Neural progenitor cell (in vitro differentiated cells): Measurements from ENCODE around the gene PSTPIP1. TPM values are rescaled to one million over a fixed set of nuclear protein-coding genes. Genes with fewer than 3 reads are reported as not detected.

Experiments
- DNase-seq: peaks from one replicate; pipeline ENCODE4 v3.0.0-alpha.2; 2016; ENCODE audit warnings: low spot score
- H2AFZ ChIP-seq: fragments of 200-600 bp; sonication (generic); replicated peaks from 2 replicates; pipeline ENCODE4 v1.6.1; 2016; ENCODE audit warnings: antibody characterized with exemption
- H3F3A ChIP-seq: fragments of 200-600 bp; sonication (generic); 2 replicates; pipeline ENCODE4 v1.6.1; 2016; ENCODE audit warnings: antibody characterized with exemption, low read depth
- H3K27ac ChIP-seq: fragments of 200-600 bp; sonication (generic); 2 replicates; pipeline ENCODE4 v1.5.1; 2016; ENCODE audit warnings: mild to moderate bottlenecking
- H3K27me3 ChIP-seq: fragments of 200-600 bp; sonication (generic); 2 replicates; pipeline ENCODE4 v1.6.1; 2016; ENCODE audit warnings: mild to moderate bottlenecking, moderate library complexity
- H3K36me3 ChIP-seq: fragments of 200-600 bp; sonication (generic); 2 replicates; pipeline ENCODE4 v1.5.1; 2016
- H3K4me1 ChIP-seq: fragments of 200-600 bp; sonication (generic); 2 replicates; pipeline ENCODE4 v1.6.1; 2016; ENCODE audit warnings: mixed run types
- H3K4me2 ChIP-seq: fragments of 200-600 bp; sonication (generic); 2 replicates; pipeline ENCODE4 v1.6.1; 2016
- H3K4me3 ChIP-seq: fragments of 200-600 bp; sonication (generic); 2 replicates; pipeline ENCODE4 v1.5.1; 2016
- H3K79me2 ChIP-seq: fragments of 200-600 bp; sonication (generic); 2 replicates; pipeline ENCODE4 v1.6.1; 2016; ENCODE audit warnings: low read depth
- H3K9ac ChIP-seq: fragments of 200-600 bp; sonication (generic); 2 replicates; pipeline ENCODE4 v1.6.1; 2016
- H3K9me3 ChIP-seq: fragments of 200-600 bp; sonication (generic); 2 replicates; pipeline ENCODE4 v1.5.1; 2016; ENCODE audit warnings: low read depth
- H4K20me1 ChIP-seq: fragments of 200-600 bp; sonication (generic); 2 replicates; pipeline ENCODE4 v1.6.1; 2016; ENCODE audit warnings: low read depth
- H3K27ac Mint-ChIP-seq: 3 replicates; pipeline ENCODE4 v1.8.0; 2021; ENCODE audit warnings: mixed read lengths
- H3K27me3 Mint-ChIP-seq: 2 replicates; pipeline ENCODE4 v1.8.0; 2022; ENCODE audit warnings: low read depth, mild to moderate bottlenecking, inconsistent platforms, moderate library complexity, mixed read lengths; ENCODE audit not compliant: insufficient read depth
- H3K36me3 Mint-ChIP-seq: 3 replicates; pipeline ENCODE4 v1.8.0; 2021; ENCODE audit warnings: mixed read lengths
- H3K4me1 Mint-ChIP-seq: 3 replicates; pipeline ENCODE4 v1.8.0; 2021; ENCODE audit warnings: mixed read lengths
- H3K4me3 Mint-ChIP-seq: 3 replicates; pipeline ENCODE4 v1.8.0; 2021; ENCODE audit warnings: mild to moderate bottlenecking, moderate library complexity, mixed read lengths
- H3K9me3 Mint-ChIP-seq: 3 replicates; pipeline ENCODE4 v1.8.0; 2020; ENCODE audit warnings: mixed read lengths
- CTCF ChIP-seq: fragments of 200-600 bp; sonication (generic); IDR thresholded peaks from 2 replicates; pipeline ENCODE4 v1.5.1; 2017; ENCODE audit warnings: antibody characterized with exemption, mild to moderate bottlenecking
- EZH2 ChIP-seq: fragments of 200-600 bp; sonication (generic); IDR thresholded peaks from 2 replicates; pipeline ENCODE4 v1.6.1; 2017; ENCODE audit warnings: antibody characterized with exemption, mild to moderate bottlenecking, moderate library complexity
- EZH2phosphoT487 ChIP-seq: fragments of 200-600 bp; sonication (generic); IDR thresholded peaks from 2 replicates; pipeline ENCODE4 v1.6.1; 2017; ENCODE audit warnings: antibody characterized with exemption
- total RNA-seq: library from RNA; depleted of rRNA; stranded (reverse); fragments of >200 nt; gene quantifications from 2 replicates; pipeline ENCODE4 v1.2.3, GENCODE V29; 2015; ENCODE audit warnings: low replicate concordance

The PSTPIP1 gene
- total RNA-seq, 1 donor from 2014 or later: 0.19 TPM

GRCh38 chr15:76961268-76962011, 33.5 kb upstream of the PSTPIP1 start:
- Histone ChIP-seq H3K9ac (no peak overlapping the region), H3K4me1 (peaks cover 1% of the 10 kb centered on the region), H3K79me2 (no peaks in the 10 kb centered on the region), H4K20me1 (no peaks in the 10 kb centered on the region), H3K27me3 (no peaks in the 10 kb centered on the region), H2AFZ (no peak overlapping the region), H3F3A (no peaks in the 10 kb centered on the region), H3K4me3 (no peak overlapping the region), H3K36me3 (no peaks in the 10 kb centered on the region), H3K27ac (no peak overlapping the region), H3K9me3 (no peaks in the 10 kb centered on the region), H3K4me2 (no peak overlapping the region)
- Mint-ChIP-seq H3K4me3 (no peak overlapping the region), H3K4me1 (peaks cover 19% of the 10 kb centered on the region), H3K27ac (no peak overlapping the region), H3K9me3 (no peaks in the 10 kb centered on the region), H3K27me3 (peaks cover 9% of the 10 kb centered on the region), H3K36me3 (no peaks in the 10 kb centered on the region)
- DNase-seq: no peak
- TF ChIP-seq CTCF (no peak), EZH2phosphoT487 (no peak), EZH2 (no peak)

- Histone ChIP-seq H3F3A (no peaks in the 10 kb centered on the region), H3K4me2 (no peak overlapping the region), H3K27ac (no peak overlapping the region), H3K79me2 (no peaks in the 10 kb centered on the region), H3K9me3 (no peaks in the 10 kb centered on the region), H3K27me3 (no peaks in the 10 kb centered on the region), H3K4me1 (peaks cover 7% of the 10 kb centered on the region), H3K4me3 (no peak overlapping the region), H4K20me1 (no peaks in the 10 kb centered on the region), H2AFZ (peak overlapping the region; percentile 0), H3K9ac (no peak overlapping the region), H3K36me3 (no peaks in the 10 kb centered on the region)
- Mint-ChIP-seq H3K9me3 (no peaks in the 10 kb centered on the region), H3K4me3 (no peak overlapping the region), H3K36me3 (no peaks in the 10 kb centered on the region), H3K4me1 (peaks cover 22% of the 10 kb centered on the region), H3K27me3 (peaks cover 9% of the 10 kb centered on the region), H3K27ac (no peak overlapping the region)
- no peak for TF ChIP-seq EZH2
- no peak for TF ChIP-seq CTCF
- no peak for TF ChIP-seq EZH2phosphoT487
- no peak for DNase-seq
These were observed 32.5 kb upstream of the PSTPIP1 start for GRCh38 chr15:76962337-76963013.

GRCh38 chr15:76963596-76963995, 31.3 kb upstream of the PSTPIP1 start:
- Histone ChIP-seq H3K36me3 (no peaks in the 10 kb centered on the region), H3K9ac (no peak overlapping the region), H4K20me1 (no peaks in the 10 kb centered on the region), H3K4me3 (no peak overlapping the region), H3F3A (no peaks in the 10 kb centered on the region), H2AFZ (no peak overlapping the region), H3K27me3 (no peaks in the 10 kb centered on the region), H3K79me2 (no peaks in the 10 kb centered on the region), H3K27ac (no peak overlapping the region), H3K4me2 (no peak overlapping the region), H3K9me3 (no peaks in the 10 kb centered on the region), H3K4me1 (peaks cover 7% of the 10 kb centered on the region)
- DNase-seq: no peak
- H3K36me3 Mint-ChIP-seq: no peaks in the 10 kb centered on the region
- peaks cover 22% of the 10 kb centered on the region for H3K4me1 Mint-ChIP-seq
- peaks cover 9% of the 10 kb centered on the region for H3K27me3 Mint-ChIP-seq
- TF ChIP-seq EZH2phosphoT487 (no peak), EZH2 (no peak), CTCF (no peak)
- H3K9me3 Mint-ChIP-seq: no peaks in the 10 kb centered on the region
- no peak overlapping the region for H3K27ac Mint-ChIP-seq
- no peak overlapping the region for H3K4me3 Mint-ChIP-seq
